HEK293 (cell line): ENCODE results near the gene SAMD9.

ENCODE experiments used
- CTCF ChIA-PET: fragments of 350-600 bp; formaldehyde crosslinking; extraction: SDS; loops from one replicate; lab custom pipeline; 2021; ENCODE audit warnings: antibody characterized with exemption; lab: Yijun Ruan, JAX
- POLR2A ChIA-PET: fragments of 300-600 bp; formaldehyde crosslinking; extraction: SDS; loops from one replicate; lab custom pipeline; 2020; ENCODE audit warnings: antibody characterized with exemption, inconsistent platforms; lab: Yijun Ruan, JAX
- H3K27ac ChIP-seq: fragments of 200-500 bp; sonication (Bioruptor generic); 2 replicates; pipeline ENCODE4 v1.5.1; 2014; ENCODE audit warnings: low read depth, low read length, control low read depth, inconsistent platforms; ENCODE audit errors: extremely low read depth
- H3K36me3 ChIP-seq, 2 experiments: fragments of 200-500 bp in 1 of 2; sonication (Bioruptor generic) in 1 of 2; 1 replicate in 1 of 2; 2 replicates in 1 of 2; pipeline ENCODE4 v1.5.1; 2014 to 2017; ENCODE audit warnings: inconsistent platforms in 2 of 2, low read length in 2 of 2; ENCODE audit not compliant: control insufficient read depth in 2 of 2, insufficient read depth in 1 of 2
- H3K4me1 ChIP-seq: fragments of 200-500 bp; sonication (Bioruptor generic); 2 replicates; pipeline ENCODE4 v1.5.1; 2014; ENCODE audit warnings: mild to moderate bottlenecking, low read length, inconsistent platforms; ENCODE audit not compliant: control insufficient read depth, insufficient read depth
- H3K4me3 ChIP-seq: 2 replicates; pipeline ENCODE4 v1.5.1; 2011; ENCODE audit warnings: low read depth, mild to moderate bottlenecking, control low read depth, low read length, moderate library complexity
- H3K9me3 ChIP-seq: fragments of 200-500 bp; sonication (Bioruptor generic); 2 replicates; pipeline ENCODE4 v1.5.1; 2014; ENCODE audit warnings: low read depth, low read length, inconsistent platforms; ENCODE audit not compliant: control insufficient read depth, insufficient read depth
- KLF10 ChIP-seq: fragments of 450-650 bp; IDR thresholded peaks from 2 replicates; pipeline ENCODE4 v1.5.1; 2018; ENCODE audit warnings: missing biosample characterization, mild to moderate bottlenecking, missing genetic modification characterization
- KLF7 ChIP-seq: fragments of 450-650 bp; formaldehyde crosslinking; IDR thresholded peaks from 2 replicates; pipeline ENCODE4 v1.5.1; 2016; ENCODE audit warnings: missing biosample characterization, missing genetic modification characterization, borderline replicate concordance
- SP7 ChIP-seq: fragments of 450-650 bp; formaldehyde crosslinking; IDR thresholded peaks from 2 replicates; pipeline ENCODE4 v1.5.1; 2016; ENCODE audit warnings: missing biosample characterization, missing genetic modification characterization
- ZNF121 ChIP-seq: fragments of 450-650 bp; formaldehyde crosslinking; IDR thresholded peaks from 2 replicates; pipeline ENCODE4 v1.5.1; 2016; ENCODE audit warnings: missing biosample characterization, missing genetic modification characterization
- ZNF157 ChIP-seq: fragments of 450-650 bp; formaldehyde crosslinking; IDR thresholded peaks from 2 replicates; pipeline ENCODE4 v1.5.1; 2016; ENCODE audit warnings: missing biosample characterization, missing genetic modification characterization
- ZNF2 ChIP-seq: fragments of 450-650 bp; formaldehyde crosslinking; IDR thresholded peaks from 2 replicates; pipeline ENCODE4 v1.5.1; 2016; ENCODE audit warnings: missing biosample characterization, missing genetic modification characterization
- ZNF248 ChIP-seq: fragments of 450-650 bp; formaldehyde crosslinking; IDR thresholded peaks from 2 replicates; pipeline ENCODE4 v1.5.1; 2017; ENCODE audit warnings: missing biosample characterization, missing genetic modification characterization
- ZNF341 ChIP-seq: fragments of 450-650 bp; formaldehyde crosslinking; IDR thresholded peaks from 2 replicates; pipeline ENCODE4; 2016; ENCODE audit warnings: low read depth, missing biosample characterization, missing genetic modification characterization
- ZNF529 ChIP-seq: fragments of 450-650 bp; formaldehyde crosslinking; IDR thresholded peaks from 2 replicates; pipeline ENCODE4 v1.5.1; 2017; ENCODE audit warnings: missing genetic modification characterization, missing biosample characterization; ENCODE audit not compliant: insufficient replicate concordance
- ZNF747 ChIP-seq: fragments of 450-650 bp; formaldehyde crosslinking; IDR thresholded peaks from 2 replicates; pipeline ENCODE4 v1.5.1; 2016; ENCODE audit warnings: missing biosample characterization, missing genetic modification characterization
- ZNF76 ChIP-seq: fragments of 450-650 bp; formaldehyde crosslinking; IDR thresholded peaks from 2 replicates; pipeline ENCODE4; 2016; ENCODE audit warnings: low read depth, missing biosample characterization, missing genetic modification characterization, borderline replicate concordance
- ZSCAN16 ChIP-seq: fragments of 450-650 bp; formaldehyde crosslinking; IDR thresholded peaks from 2 replicates; pipeline ENCODE4 v1.5.1; 2016; ENCODE audit warnings: missing biosample characterization, missing genetic modification characterization
- TF ChIP-seq, protein P1 (sequence below): fragments of 450-650 bp; formaldehyde crosslinking; IDR thresholded peaks from 2 replicates; pipeline ENCODE4 v1.5.1; 2016; ENCODE audit warnings: missing biosample characterization, missing genetic modification characterization
- TF ChIP-seq, protein P2 (sequence below): sonication (generic); formaldehyde crosslinking; IDR thresholded peaks from 2 replicates; pipeline ENCODE4 v1.8.1; 2022; ENCODE audit warnings: mild to moderate bottlenecking, moderate library complexity, missing genetic modification reagents
- TF ChIP-seq, protein P3 (sequence below): fragments of 450-650 bp; formaldehyde crosslinking; IDR thresholded peaks from 2 replicates; pipeline ENCODE4 v1.5.1; 2016; ENCODE audit warnings: missing biosample characterization, missing genetic modification characterization, borderline replicate concordance
- TF ChIP-seq, protein P4 (sequence below): fragments of 450-650 bp; formaldehyde crosslinking; IDR thresholded peaks from 2 replicates; pipeline ENCODE4 v1.5.0; 2017; ENCODE audit warnings: missing biosample characterization, missing genetic modification characterization, borderline replicate concordance

The SAMD9 gene

DNA sequence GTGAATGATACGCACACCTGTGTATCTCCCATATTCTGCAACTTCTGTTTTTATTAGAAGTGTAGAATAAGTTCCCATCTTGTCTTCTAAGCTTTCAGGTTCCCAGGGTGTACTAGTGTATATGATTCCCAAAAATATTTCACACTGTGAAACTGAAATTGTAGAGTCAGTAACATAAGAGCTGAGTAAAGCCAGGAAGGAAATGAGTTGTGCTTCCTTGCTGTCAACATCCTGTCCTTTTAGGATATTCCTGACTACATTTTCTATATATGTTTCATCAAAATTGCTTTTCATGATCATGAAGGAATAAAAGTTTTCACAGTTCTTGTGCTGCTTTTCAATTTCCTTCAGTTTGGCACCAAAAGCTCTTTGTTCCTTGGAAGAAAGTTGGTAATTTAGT is 15.2 kb upstream of the SAMD9 start:
- CTCF ChIA-PET: interaction anchor here (0.7 kb wide), 1 partner anchor 899 kb away, joined by 3 read pairs; no protein-coding TSS in a partner anchor
- POLR2A ChIA-PET: no interaction called here

More for the DNA sequence above, 15.2 kb upstream of the SAMD9 start:
- no peak overlapping the region for H3K27ac ChIP-seq
- H3K4me3 ChIP-seq: no peak overlapping the region
- no peaks in the 10 kb centered on the region for H3K4me1 ChIP-seq
- H3K9me3 ChIP-seq: no peaks in the 10 kb centered on the region
- TF ChIP-seq KLF7 (tag by site-specific recombination) (no peak), ZNF157 (tag by site-specific recombination) (no peak), ZNF76 (tag by site-specific recombination) (no peak), KLF10 (no peak), ZSCAN16 (tag by site-specific recombination) (no peak), ZNF121 (tag by site-specific recombination) (no peak), ZNF248 (tag by site-specific recombination) (no peak), ZNF341 (no peak), ZNF747 (tag by site-specific recombination) (no peak), SP7 (tag by site-specific recombination) (no peak), ZNF529 (tag by site-specific recombination) (no peak), ZNF2 (tag by site-specific recombination) (no peak)
- TF ChIP-seq, protein P1, sequence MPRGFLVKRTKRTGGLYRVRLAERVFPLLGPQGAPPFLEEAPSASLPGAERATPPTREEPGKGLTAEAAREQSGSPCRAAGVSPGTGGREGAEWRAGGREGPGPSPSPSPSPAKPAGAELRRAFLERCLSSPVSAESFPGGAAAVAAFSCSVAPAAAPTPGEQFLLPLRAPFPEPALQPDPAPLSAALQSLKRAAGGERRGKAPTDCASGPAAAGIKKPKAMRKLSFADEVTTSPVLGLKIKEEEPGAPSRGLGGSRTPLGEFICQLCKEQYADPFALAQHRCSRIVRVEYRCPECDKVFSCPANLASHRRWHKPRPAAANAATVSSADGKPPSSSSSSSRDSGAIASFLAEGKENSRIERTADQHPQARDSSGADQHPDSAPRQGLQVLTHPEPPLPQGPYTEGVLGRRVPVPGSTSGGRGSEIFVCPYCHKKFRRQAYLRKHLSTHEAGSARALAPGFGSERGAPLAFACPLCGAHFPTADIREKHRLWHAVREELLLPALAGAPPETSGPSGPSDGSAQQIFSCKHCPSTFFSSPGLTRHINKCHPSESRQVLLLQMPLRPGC (tag by site-specific recombination): no peak
- TF ChIP-seq, protein P2, sequence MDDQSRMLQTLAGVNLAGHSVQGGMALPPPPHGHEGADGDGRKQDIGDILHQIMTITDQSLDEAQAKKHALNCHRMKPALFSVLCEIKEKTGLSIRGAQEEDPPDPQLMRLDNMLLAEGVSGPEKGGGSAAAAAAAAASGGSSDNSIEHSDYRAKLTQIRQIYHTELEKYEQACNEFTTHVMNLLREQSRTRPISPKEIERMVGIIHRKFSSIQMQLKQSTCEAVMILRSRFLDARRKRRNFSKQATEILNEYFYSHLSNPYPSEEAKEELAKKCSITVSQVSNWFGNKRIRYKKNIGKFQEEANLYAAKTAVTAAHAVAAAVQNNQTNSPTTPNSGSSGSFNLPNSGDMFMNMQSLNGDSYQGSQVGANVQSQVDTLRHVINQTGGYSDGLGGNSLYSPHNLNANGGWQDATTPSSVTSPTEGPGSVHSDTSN (CRISPR knock-in tag): no peak
- TF ChIP-seq, protein P3, sequence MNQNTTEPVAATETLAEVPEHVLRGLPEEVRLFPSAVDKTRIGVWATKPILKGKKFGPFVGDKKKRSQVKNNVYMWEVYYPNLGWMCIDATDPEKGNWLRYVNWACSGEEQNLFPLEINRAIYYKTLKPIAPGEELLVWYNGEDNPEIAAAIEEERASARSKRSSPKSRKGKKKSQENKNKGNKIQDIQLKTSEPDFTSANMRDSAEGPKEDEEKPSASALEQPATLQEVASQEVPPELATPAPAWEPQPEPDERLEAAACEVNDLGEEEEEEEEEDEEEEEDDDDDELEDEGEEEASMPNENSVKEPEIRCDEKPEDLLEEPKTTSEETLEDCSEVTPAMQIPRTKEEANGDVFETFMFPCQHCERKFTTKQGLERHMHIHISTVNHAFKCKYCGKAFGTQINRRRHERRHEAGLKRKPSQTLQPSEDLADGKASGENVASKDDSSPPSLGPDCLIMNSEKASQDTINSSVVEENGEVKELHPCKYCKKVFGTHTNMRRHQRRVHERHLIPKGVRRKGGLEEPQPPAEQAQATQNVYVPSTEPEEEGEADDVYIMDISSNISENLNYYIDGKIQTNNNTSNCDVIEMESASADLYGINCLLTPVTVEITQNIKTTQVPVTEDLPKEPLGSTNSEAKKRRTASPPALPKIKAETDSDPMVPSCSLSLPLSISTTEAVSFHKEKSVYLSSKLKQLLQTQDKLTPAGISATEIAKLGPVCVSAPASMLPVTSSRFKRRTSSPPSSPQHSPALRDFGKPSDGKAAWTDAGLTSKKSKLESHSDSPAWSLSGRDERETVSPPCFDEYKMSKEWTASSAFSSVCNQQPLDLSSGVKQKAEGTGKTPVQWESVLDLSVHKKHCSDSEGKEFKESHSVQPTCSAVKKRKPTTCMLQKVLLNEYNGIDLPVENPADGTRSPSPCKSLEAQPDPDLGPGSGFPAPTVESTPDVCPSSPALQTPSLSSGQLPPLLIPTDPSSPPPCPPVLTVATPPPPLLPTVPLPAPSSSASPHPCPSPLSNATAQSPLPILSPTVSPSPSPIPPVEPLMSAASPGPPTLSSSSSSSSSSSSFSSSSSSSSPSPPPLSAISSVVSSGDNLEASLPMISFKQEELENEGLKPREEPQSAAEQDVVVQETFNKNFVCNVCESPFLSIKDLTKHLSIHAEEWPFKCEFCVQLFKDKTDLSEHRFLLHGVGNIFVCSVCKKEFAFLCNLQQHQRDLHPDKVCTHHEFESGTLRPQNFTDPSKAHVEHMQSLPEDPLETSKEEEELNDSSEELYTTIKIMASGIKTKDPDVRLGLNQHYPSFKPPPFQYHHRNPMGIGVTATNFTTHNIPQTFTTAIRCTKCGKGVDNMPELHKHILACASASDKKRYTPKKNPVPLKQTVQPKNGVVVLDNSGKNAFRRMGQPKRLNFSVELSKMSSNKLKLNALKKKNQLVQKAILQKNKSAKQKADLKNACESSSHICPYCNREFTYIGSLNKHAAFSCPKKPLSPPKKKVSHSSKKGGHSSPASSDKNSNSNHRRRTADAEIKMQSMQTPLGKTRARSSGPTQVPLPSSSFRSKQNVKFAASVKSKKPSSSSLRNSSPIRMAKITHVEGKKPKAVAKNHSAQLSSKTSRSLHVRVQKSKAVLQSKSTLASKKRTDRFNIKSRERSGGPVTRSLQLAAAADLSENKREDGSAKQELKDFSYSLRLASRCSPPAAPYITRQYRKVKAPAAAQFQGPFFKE (tag by site-specific recombination): no peak
- TF ChIP-seq, protein P4, sequence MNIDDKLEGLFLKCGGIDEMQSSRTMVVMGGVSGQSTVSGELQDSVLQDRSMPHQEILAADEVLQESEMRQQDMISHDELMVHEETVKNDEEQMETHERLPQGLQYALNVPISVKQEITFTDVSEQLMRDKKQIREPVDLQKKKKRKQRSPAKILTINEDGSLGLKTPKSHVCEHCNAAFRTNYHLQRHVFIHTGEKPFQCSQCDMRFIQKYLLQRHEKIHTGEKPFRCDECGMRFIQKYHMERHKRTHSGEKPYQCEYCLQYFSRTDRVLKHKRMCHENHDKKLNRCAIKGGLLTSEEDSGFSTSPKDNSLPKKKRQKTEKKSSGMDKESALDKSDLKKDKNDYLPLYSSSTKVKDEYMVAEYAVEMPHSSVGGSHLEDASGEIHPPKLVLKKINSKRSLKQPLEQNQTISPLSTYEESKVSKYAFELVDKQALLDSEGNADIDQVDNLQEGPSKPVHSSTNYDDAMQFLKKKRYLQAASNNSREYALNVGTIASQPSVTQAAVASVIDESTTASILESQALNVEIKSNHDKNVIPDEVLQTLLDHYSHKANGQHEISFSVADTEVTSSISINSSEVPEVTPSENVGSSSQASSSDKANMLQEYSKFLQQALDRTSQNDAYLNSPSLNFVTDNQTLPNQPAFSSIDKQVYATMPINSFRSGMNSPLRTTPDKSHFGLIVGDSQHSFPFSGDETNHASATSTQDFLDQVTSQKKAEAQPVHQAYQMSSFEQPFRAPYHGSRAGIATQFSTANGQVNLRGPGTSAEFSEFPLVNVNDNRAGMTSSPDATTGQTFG: no peak
- TF ChIP-seq, all 188 proteins: peak for 0
- no peaks in the 10 kb centered on the region for H3K36me3 ChIP-seq
